ENCODE measurements around the gene SSBP4.
"Not testable (repeated sequence)": the region's sequence is repeated elsewhere in the genome, so short reads cannot be mapped to it uniquely, and the experiment has no call there.

- TF ChIP-seq CTCF (IDR thresholded peaks at IDR 0.05; ENCODE audit: low read depth, low read length, poor library complexity, severe bottlenecking); EZH2phosphoT487 (IDR thresholded peaks at IDR 0.05; ENCODE audit: borderline replicate concordance, low read length): not testable (repeated sequence)
Measured at GRCh38 chr19:18405754-18406153, 13.4 kb upstream of the SSBP4 start.
